Choroid plexus epithelial cell (primary cell): ENCODE measurements around the gene RASGRF1.

Source experiments
- DNase-seq: peaks from one replicate; pipeline ENCODE4 v3.0.0-alpha.2; 2010; ENCODE audit warnings: low read depth
- H3K4me3 ChIP-seq: 2 replicates; pipeline ENCODE4 v1.5.1; 2011; ENCODE audit warnings: low read depth, mild to moderate bottlenecking, control low read depth, low read length, moderate library complexity
- CTCF ChIP-seq: conservative IDR thresholded peaks from 2 replicates; pipeline ENCODE4 v1.5.1; 2011; ENCODE audit warnings: low read depth, mild to moderate bottlenecking, control low read depth, inconsistent platforms, low read length, moderate library complexity

Gene RASGRF1, protein sequence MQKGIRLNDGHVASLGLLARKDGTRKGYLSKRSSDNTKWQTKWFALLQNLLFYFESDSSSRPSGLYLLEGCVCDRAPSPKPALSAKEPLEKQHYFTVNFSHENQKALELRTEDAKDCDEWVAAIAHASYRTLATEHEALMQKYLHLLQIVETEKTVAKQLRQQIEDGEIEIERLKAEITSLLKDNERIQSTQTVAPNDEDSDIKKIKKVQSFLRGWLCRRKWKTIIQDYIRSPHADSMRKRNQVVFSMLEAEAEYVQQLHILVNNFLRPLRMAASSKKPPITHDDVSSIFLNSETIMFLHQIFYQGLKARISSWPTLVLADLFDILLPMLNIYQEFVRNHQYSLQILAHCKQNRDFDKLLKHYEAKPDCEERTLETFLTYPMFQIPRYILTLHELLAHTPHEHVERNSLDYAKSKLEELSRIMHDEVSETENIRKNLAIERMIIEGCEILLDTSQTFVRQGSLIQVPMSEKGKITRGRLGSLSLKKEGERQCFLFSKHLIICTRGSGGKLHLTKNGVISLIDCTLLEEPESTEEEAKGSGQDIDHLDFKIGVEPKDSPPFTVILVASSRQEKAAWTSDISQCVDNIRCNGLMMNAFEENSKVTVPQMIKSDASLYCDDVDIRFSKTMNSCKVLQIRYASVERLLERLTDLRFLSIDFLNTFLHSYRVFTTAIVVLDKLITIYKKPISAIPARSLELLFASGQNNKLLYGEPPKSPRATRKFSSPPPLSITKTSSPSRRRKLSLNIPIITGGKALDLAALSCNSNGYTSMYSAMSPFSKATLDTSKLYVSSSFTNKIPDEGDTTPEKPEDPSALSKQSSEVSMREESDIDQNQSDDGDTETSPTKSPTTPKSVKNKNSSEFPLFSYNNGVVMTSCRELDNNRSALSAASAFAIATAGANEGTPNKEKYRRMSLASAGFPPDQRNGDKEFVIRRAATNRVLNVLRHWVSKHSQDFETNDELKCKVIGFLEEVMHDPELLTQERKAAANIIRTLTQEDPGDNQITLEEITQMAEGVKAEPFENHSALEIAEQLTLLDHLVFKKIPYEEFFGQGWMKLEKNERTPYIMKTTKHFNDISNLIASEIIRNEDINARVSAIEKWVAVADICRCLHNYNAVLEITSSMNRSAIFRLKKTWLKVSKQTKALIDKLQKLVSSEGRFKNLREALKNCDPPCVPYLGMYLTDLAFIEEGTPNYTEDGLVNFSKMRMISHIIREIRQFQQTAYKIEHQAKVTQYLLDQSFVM (N-terminal part only)

DNA sequence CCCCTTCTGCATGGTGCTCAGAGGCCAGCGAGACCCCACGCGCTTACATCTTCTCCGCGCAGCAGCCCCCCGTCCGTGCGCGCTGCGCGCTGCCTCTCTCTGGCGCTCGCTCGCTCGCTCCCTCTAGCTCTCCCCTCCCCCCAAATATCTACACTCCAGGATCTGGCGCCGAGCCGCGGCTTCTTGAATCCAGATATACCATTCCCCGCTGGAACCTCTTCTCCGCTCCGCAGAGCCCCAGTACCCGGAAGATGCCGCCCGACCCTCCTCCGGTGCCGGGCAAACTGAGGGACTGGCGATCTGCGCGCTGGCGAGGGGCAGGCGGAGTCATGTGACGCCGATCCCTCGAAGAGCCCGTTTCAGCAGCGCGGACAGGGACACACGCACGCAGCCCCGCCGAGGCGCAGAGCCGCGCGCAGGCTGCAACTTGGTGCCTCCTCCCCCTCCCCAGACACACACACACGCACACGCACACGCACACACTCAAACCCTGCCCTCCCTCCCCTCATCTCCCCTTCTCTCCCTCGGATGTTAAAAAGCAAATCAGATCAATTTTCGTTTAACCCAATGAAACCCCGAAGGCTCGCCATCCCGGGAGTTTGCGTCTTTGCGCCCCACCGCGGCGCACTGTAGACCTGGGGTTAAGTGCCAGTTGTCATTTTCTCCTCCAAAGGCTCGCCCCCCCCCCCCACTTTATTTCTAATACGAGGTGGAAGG lies at the start of gene RASGRF1:
RASGRF1 (minus strand) TSS at position 294 of the 717 bp plus-strand sequence; CDS start at position 12, 282 bp downstream.
- no peak for TF ChIP-seq CTCF
- DNase-seq: peak; percentile 4
- no peak within 1 kb of the TSS for H3K4me3 ChIP-seq

GRCh38 chr15:79136434-79137046 lies 46.0 kb upstream of the RASGRF1 start:
- no peak for TF ChIP-seq CTCF
- H3K4me3 ChIP-seq: no peak overlapping the region
- DNase-seq: no peak

- DNase-seq: no peak
- no peak for TF ChIP-seq CTCF
- no peak overlapping the region for H3K4me3 ChIP-seq
Observed at GRCh38 chr15:79133309-79133708, 42.7 kb upstream of the RASGRF1 start.

DNA sequence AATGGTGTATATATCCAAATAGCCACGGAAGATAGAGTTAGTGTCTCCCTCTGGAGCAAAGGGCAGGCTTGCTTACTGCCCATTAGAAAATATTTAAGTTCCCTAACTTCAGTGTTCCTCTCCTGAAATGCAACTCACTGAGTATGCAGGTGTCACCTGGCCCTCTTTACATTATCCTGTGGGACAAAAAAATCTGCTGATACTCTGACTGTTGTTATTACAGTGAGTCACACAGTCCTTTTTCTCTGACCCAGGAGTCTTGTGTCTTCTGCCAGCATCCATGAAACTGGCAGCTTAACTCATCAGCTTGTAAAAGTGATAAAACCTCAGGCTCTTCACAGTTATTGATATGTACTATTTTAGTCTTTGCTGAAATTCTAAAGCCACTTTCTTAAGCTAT lies 42.2 kb upstream of the RASGRF1 start:
- DNase-seq: no peak
- no peak for TF ChIP-seq CTCF
- no peak overlapping the region for H3K4me3 ChIP-seq

DNA sequence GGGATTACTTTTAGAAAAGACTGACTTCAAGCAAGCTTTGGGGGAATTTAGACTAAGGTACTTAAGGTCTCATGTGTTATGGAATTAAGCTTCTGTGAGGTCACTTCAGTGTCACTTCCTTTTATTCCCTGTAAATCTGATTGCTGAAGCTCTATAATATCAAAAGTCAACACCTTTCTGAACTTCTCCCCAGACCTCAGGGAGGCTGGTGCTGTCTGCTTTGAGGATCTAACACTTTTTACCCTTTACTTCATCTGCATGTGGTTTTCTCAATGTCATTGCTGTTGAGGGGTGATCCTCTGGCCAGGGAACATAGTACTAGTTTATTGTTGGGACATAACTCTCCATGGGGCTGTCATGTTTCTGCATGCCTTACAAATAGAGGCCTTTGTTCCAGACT lies 41.8 kb upstream of the RASGRF1 start:
- H3K4me3 ChIP-seq: no peak overlapping the region
- no peak for TF ChIP-seq CTCF
- no peak for DNase-seq
